GM13977 (cell line): ENCODE data around the gene GPER1.
"Not testable (repeated sequence)": the region's sequence is repeated elsewhere in the genome, so short reads cannot be mapped to it uniquely, and the experiment has no call there.

Source experiments
- DNase-seq: peaks from one replicate; pipeline ENCODE4 v3.0.0; 2012; ENCODE audit warnings: low spot score
- CTCF ChIP-seq: IDR thresholded peaks from 2 replicates; pipeline ENCODE4 v1.5.1; 2012; ENCODE audit warnings: mild to moderate bottlenecking, control low read depth; ENCODE audit not compliant: insufficient read depth; ENCODE audit errors: extremely low read depth, missing control alignments
- in situ Hi-C: fragments of 300-500 bp; cut with MboI; formaldehyde crosslinking; loops from one replicate; pipeline ENCODE4 v1.12.0; 2022; ENCODE audit warnings: low sequenced_read_pairs, low pct_unique_long_range_greater_than_20kb, mixed read lengths, inconsistent platforms; ENCODE audit not compliant: unreplicated experiment

Gene GPER1

GRCh38 chr7:1087952-1088920, at the start of gene GPER1:
Gene GPER1, plus strand, starts transcription at chr7:1088113. Its CDS starts 3,616 bp downstream, at chr7:1091729.
- in situ Hi-C loops = loop anchor here (10.0 kb wide), 1 partner anchor 47 kb away; a partner anchor contains a TSS
- no peak for TF ChIP-seq CTCF
- no peak for DNase-seq

GRCh38 chr7:1040233-1040632, 47.7 kb upstream of the GPER1 start:
- in situ Hi-C loops = not testable (repeated sequence)

DNA sequence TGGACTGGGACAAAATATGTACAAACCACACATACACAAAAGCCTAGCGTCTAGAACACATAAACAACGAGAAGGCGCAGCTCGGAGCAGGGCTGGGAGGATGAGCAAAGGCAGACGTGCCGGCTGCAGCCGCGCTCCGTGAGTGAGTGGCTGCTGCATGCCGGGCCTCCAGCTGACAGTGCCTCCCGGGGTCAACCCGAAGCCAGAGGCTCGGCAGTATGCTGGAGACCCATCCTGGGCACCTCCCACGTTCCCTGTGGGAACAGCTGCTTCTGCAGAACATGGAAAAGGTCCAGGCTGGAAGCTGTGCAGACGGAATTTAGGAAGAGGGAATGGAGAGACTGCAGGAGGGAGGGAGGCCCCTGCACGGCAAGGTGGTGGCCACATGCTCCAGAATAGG, 47.1 kb upstream of the GPER1 start:
- in situ Hi-C loops = no loop called here
- no peak for DNase-seq
- TF ChIP-seq CTCF = no peak

More at GRCh38 chr7:1040233-1040632, 47.7 kb upstream of the GPER1 start:
- DNase-seq = not testable (repeated sequence)

DNA sequence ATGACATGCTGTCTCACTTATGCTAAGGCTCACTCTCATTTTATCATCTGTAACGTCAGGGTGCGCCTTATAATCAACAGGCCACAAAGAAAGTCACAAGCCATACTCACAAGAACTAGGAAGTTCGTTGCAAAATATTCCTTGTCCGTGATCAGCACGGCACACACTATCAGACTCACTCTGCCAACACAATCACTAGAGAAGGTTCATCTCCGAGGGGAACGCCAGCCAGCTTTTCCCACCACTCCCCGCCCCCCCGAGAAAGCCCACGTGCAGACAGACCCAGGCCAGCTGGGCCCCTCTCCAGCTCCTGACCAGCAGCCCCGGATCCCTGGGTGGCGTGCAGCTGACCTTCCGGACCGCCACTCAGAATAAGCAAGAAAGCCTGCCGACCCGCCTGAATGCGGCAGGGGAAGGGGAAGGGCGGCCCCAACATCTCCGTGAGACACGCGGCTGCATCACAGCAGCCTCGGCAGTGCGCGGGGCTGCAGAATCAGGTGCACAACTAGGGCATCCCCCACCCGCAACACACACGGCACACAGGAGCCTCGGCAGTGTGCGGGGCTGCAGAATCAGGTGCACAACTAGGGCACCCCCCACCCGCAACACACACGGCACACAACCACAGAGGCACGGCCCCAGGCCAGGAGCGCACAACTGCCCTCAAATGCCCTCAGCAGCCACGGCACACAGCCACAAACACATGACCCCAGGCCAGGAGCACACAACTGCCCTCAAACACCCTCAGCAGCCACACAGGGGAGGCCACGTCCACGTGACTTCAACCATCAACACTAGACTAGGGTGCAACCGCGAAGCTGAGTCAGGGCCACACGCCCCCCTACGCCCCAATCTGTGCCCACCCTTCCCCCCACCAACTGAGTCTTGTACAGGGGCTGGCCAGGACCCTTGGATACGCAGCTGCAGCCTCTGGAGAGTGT, 46.1 kb upstream of the GPER1 start:
- in situ Hi-C loops = no loop called here
- no peak for DNase-seq
- no peak for TF ChIP-seq CTCF

- no peak for DNase-seq
Observed at GRCh38 chr7:1042492-1042833, 45.5 kb upstream of the GPER1 start.

DNA sequence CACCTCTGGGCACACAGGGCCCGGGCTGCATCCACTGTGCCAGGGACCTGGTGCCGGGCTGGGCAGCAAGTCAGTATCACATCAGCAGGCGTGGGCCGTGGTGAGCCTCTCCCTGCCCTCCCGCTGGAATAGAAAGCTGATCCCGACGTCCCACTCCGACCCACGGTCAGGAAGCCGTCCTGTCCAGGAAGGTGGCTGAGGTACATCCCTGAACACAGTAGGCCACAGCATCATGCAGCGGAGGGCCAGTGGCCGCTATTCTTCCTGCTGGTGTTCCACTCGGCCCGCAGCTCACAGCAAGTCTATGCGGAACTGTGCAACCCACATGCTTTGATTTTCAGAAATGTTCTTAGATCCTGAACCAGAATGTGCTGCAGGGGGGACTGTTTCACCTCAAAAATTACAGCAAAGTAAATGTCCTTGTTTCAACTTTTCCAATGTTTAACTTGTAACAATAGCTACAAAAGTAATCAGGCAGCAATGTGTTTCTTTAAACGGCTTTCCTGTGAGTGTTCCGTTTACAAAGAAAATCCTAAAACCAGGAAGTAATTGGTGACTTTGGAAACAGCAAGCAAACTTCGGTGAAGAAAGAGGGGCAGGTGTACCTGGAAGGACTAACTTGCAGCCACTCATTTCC, 44.2 kb upstream of the GPER1 start:
- no peak for TF ChIP-seq CTCF
- in situ Hi-C loops = no loop called here
- no peak for DNase-seq

More at GRCh38 chr7:1042492-1042833, 45.5 kb upstream of the GPER1 start:
- in situ Hi-C loops = no loop called here
- no peak for TF ChIP-seq CTCF
